Small intestine (tissue), 7 donors: Measurements from ENCODE around the gene ENTPD5. TPM values are rescaled to one million over a fixed set of nuclear protein-coding genes. Genes with fewer than 3 reads are reported as not detected.
A peak's percentile ranks its signal among the peaks of the same experiment; 100 is the strongest.

ENCODE experiments used
- DNase-seq, 2 donors: peaks; one replicate each; pipeline versions ENCODE4 v3.0.0 to v3.0.0-alpha.2; 2013
- FAIRE-seq: peaks from 2 replicates; lab custom pipeline; 2012; peaks lifted over from hg19 to GRCh38; lab: Jason Lieb, UNC
- H3K27ac ChIP-seq, 3 donors: one replicate each; pipeline ENCODE4 v1.5.1; 2013; ENCODE audit warnings: low read length in 2 of 3, mild to moderate bottlenecking in 2 of 3, control low read depth in 1 of 3, inconsistent platforms in 1 of 3, low read depth in 1 of 3, moderate library complexity in 1 of 3
- H3K27me3 ChIP-seq, 3 donors: one replicate each; pipeline ENCODE4 v1.6.1; 2013; ENCODE audit warnings: low read length in 3 of 3, inconsistent platforms in 1 of 3; ENCODE audit not compliant: control insufficient read depth in 3 of 3, insufficient read depth in 3 of 3
- H3K36me3 ChIP-seq, 3 donors: one replicate each; pipeline ENCODE4 v1.6.1; 2013; ENCODE audit warnings: low read length in 3 of 3, inconsistent platforms in 1 of 3, low read depth in 1 of 3, mild to moderate bottlenecking in 1 of 3, moderate library complexity in 1 of 3; ENCODE audit not compliant: control insufficient read depth in 3 of 3, insufficient read depth in 2 of 3
- H3K4me1 ChIP-seq, 3 donors: one replicate each; pipeline ENCODE4 v1.6.1; 2013; ENCODE audit warnings: low read length in 2 of 3, inconsistent platforms in 1 of 3, low read depth in 1 of 3, mild to moderate bottlenecking in 1 of 3, moderate library complexity in 1 of 3; ENCODE audit not compliant: control insufficient read depth in 3 of 3, insufficient read depth in 2 of 3
- H3K4me3 ChIP-seq, 3 donors: one replicate each; pipeline ENCODE4 v1.5.1; 2013; ENCODE audit warnings: low read length in 3 of 3, control low read depth in 1 of 3, inconsistent platforms in 1 of 3, low read depth in 1 of 3, mild to moderate bottlenecking in 1 of 3, moderate library complexity in 1 of 3
- H3K9me3 ChIP-seq, 2 donors: one replicate each; pipeline ENCODE4 v1.6.1; 2013; ENCODE audit warnings: low read depth in 1 of 2, low read length in 1 of 2; ENCODE audit not compliant: control insufficient read depth in 2 of 2, insufficient read depth in 1 of 2
- WGBS, 3 donors: extraction: QIAGEN DNeasy Blood & Tissue Kit; methylation state at CpG; one replicate each; pipeline ENCODE4 v1.1.7; 2013; 5-methylcytosine and 5-hydroxymethylcytosine counted together
- polyA plus RNA-seq, 4 donors: library from polyadenylated mRNA; stranded (reverse) in 3 of 4; unstranded in 1 of 4; fragments of 200-250 nt in 3 of 4; fragments of 120-200 nt in 1 of 4; gene quantifications; one replicate each; pipeline versions ENCODE4 v1.2.1 to v1.2.3, GENCODE V29; 2013
- donor health status: healthy with polysubstance abuse.
- donor health status: control.
- donor health status: control.
- donor health status: Bipolar disorder and iron deficiency.
- donor health status: healthy.

The ENTPD5 gene
- polyA plus RNA-seq, 4 donors = 17.4 to 85.8 (median 31.1) TPM

DNA sequence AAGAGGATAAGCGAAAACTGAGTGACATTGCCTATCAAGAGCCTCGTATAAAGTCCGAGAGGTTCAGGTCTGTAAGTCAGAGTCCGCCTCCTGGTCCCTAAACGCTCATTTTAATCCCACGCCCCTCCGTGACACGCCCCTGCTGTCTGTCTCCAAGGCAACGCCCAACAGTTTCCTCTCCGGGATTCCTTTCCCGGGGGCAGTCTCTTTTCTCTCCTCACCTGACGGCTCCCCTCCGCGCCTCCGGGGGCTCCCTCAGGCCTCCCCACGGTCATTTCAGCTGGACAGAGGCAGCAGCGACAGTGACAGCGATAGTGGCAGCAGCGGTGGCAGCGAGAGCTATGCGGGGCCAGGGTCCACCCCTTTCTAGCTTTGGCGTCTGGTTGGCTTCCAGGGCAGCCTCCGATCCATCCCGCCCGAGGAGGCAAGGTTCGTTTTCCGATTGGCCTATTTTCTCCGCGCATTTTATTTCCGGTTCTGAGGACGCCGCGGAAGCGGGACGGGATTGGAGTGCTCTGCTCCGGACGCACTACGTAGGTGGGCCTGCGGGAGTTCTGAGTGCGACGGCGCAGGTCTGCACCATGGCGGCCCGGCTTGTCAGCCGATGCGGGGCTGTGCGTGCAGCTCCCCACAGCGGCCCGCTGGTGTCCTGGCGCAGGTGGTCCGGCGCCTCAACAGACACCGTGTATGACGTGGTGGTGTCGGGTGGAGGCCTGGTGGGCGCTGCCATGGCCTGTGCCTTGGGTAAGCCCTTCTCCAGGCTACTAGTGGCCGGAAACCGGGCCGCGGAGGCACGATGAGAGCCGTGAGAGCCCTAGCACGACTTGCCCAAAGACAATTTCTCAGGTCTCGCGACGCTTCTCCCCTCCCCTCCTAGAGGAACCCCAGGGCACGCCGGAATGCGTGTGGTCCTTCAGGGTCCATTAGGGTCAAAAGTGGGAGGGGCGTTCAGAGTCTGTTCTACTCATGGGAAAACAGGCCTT lies 69.0 kb downstream of the ENTPD5 start, which contains the start of the genes COQ6 and FAM161B:
COQ6 (plus strand) TSS at position 551 of the 983 bp plus-strand sequence; CDS start at position 582, 31 bp downstream.
FAM161B (minus strand) TSS at position 343 of the 983 bp plus-strand sequence; CDS start at position 275, 68 bp downstream.
- no peak for FAIRE-seq
- peaks cover 1 to 12% (median 4%) of the 10 kb centered on the region in 3 donors for H3K36me3 ChIP-seq
- WGBS, 3 donors = 0 to 1% (median 0%) methylated on average over 70 of the region's 70 CpGs
- peaks cover 0 to 9% (median 0%) of the 10 kb centered on the region in 3 donors for H3K27me3 ChIP-seq
- peak; percentile 97 to 99 for DNase-seq
- peak within 1 kb of the TSS; percentile 80 to 95 (median 81) for H3K4me3 ChIP-seq
- peaks cover 0 to 6% (median 0%) of the 10 kb centered on the region in 3 donors for H3K4me1 ChIP-seq
- no peaks in the 10 kb centered on the region for H3K9me3 ChIP-seq
- peak within 1 kb of the TSS; percentile 94 to 99 (median 96) for H3K27ac ChIP-seq

DNA sequence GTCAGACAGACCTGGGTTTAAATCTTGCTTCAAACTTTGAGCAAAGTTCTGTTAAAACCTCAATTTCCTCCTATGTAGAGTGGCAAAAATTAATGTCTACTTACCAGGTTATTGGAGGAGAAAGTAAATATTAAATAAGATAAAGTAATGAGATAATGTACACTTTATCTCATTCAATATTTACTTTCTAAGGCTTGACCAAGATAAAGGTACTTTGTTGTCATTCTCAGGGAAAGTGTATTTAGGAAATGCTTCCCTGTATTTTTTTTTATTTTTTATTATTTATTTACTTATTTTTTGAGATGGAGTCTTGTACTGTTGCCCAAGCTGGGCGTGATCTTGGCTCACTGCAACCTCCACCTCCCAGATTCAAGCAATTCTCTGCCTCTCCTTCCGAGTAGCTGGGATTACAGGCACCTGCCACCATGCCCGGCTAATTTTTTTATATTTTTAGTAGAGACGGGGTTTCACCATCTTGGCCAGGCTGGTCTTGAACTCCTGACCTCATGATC lies 73.9 kb downstream of the ENTPD5 start:
- Histone ChIP-seq H3K27ac (no peak overlapping the region), H3K4me3 (no peak overlapping the region), H3K4me1 (no peaks in the 10 kb centered on the region), H3K36me3 (peaks cover 0 to 33% (median 4%) of the 10 kb centered on the region in 3 donors), H3K27me3 (peaks cover 0 to 30% (median 0%) of the 10 kb centered on the region in 3 donors), H3K9me3 (no peaks in the 10 kb centered on the region)
- 16 to 59% (median 33%) methylated on average over 4 of the region's 4 CpGs for WGBS, 3 donors
- DNase-seq (peak; percentile 32 to 76), FAIRE-seq (no peak)

DNA sequence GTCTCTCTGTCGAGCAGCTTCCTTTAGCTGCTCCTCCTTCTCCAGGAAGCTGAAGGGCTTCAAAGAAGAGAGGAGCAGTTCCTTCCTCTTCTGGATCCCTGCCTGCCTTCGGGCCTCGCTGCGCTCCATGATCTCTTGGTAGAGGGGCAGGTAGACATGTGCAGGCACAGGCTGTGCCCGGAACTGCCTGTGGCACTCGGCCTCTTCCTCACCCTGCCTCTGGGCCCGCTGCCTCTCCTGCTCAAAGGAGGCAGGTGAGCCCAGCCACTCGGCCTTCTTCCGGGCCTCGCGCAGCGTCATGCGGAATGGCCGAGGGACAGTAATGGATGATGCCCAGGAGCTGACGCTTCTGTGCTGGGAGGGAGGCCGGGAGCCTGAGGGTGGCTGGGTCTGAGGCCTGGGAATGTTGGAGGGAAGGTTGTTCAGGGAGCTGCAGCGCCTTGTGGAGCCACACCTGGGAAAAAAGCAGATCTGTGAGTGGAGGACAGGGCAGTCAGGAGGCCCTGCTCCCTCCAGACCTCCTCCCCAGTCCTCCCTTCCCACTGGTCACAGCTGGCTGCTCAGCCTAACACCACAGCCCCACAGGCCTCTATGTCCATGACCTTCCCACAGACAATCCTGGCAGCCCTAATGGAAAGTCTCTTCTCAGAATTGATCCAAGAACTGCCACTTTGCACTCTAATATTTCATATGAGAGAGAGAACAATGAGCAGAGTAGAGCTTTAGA lies 74.5 kb downstream of the ENTPD5 start:
- Histone ChIP-seq H3K4me3 (no peak overlapping the region), H3K9me3 (no peaks in the 10 kb centered on the region), H3K27me3 (peaks cover 0 to 31% (median 0%) of the 10 kb centered on the region in 3 donors), H3K27ac (no peak overlapping the region), H3K36me3 (peaks cover 0 to 36% (median 4%) of the 10 kb centered on the region in 3 donors), H3K4me1 (no peaks in the 10 kb centered on the region)
- 17 to 69% (median 39%) methylated on average over 17 of the region's 17 CpGs for WGBS, 3 donors
- FAIRE-seq = no peak
- DNase-seq = peak; percentile 4 to 30

DNA sequence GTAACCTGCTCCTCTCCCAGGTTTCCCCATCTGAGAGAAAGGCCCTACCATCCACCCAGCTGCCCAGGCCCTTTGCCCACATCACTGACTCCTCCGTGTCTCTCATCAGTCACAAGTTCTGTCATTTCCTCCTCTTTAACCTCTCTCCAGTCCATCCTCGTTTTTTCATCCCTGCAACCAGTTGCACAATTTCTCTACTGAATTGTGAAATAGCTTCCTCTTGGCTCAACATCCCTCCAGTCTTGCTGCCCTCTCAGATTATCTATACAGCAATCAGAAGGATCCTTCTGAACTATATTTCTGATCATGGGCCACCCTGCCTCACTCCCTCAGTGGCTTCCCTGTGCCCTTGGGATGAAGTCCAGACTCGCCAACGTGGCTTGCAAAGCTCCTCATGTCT lies 76.0 kb downstream of the ENTPD5 start:
- FAIRE-seq (no peak), DNase-seq (peak; percentile 57 to 63)
- WGBS, 3 donors = 19 to 44% (median 38%) methylated on average over 4 of the region's 4 CpGs
- Histone ChIP-seq H3K27ac (no peak overlapping the region), H3K4me1 (no peaks in the 10 kb centered on the region), H3K36me3 (peaks cover 0 to 41% (median 4%) of the 10 kb centered on the region in 3 donors), H3K9me3 (no peaks in the 10 kb centered on the region), H3K4me3 (no peak overlapping the region), H3K27me3 (peaks cover 0 to 32% (median 0%) of the 10 kb centered on the region in 3 donors)

DNA sequence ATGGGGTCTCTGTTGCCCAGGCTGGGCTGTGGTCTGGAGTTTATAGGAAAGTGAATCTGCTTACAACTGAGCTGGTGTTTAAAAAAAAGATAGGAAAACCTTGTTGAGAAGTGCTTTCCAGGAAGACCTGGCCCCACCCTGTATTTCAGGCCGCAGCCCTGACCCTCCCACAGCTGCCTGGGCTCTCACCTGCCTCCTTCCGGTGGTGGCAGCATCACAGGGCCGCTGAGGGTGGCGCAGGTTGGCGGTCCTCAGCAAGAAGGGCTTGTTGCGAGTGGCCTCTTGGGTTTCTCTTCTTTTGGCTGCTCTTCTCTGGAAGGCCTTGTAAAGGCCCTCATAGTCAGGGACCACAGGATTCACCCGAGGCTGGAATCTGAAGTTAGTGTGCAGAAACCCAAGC lies 76.9 kb downstream of the ENTPD5 start:
- no peaks in the 10 kb centered on the region for H3K4me1 ChIP-seq
- H3K9me3 ChIP-seq = no peaks in the 10 kb centered on the region
- no peak overlapping the region for H3K4me3 ChIP-seq
- H3K27me3 ChIP-seq = peaks cover 0 to 26% (median 0%) of the 10 kb centered on the region in 3 donors
- FAIRE-seq (no peak), DNase-seq (no peak)
- H3K36me3 ChIP-seq = peaks cover 0 to 44% (median 4%) of the 10 kb centered on the region in 3 donors
- H3K27ac ChIP-seq = no peak overlapping the region
- WGBS, 3 donors = 83 to 93% (median 89%) methylated on average over 7 of the region's 7 CpGs

DNA sequence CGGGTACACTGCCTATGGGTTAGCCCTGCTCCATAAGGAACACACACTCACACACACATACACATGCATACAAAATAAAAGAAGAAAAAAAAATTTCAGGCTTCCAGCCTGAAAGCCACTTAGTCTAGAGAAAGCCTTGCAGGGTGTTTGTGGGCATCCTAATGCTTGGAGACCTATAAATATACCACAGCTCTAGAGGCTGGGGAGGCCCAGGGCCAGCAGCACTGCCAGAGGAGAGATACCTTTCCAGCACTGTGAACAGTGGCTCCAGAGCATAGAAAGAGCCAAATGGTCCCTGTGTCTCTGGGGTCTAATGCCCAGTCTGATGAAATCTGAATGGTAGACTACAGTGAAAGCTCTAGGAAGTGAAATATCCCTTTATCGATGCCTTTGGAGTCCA lies 82.1 kb downstream of the ENTPD5 start:
- H3K4me3 ChIP-seq = no peak overlapping the region
- no peaks in the 10 kb centered on the region for H3K9me3 ChIP-seq
- DNase-seq (no peak), FAIRE-seq (no peak)
- H3K27ac ChIP-seq = no peak overlapping the region
- WGBS, 3 donors = 97 to 100% (median 98%) methylated on average over 2 of the region's 2 CpGs
- peaks cover 0 to 43% (median 7%) of the 10 kb centered on the region in 3 donors for H3K36me3 ChIP-seq
- H3K27me3 ChIP-seq = peaks cover 0 to 12% (median 0%) of the 10 kb centered on the region in 3 donors
- no peaks in the 10 kb centered on the region for H3K4me1 ChIP-seq

DNA sequence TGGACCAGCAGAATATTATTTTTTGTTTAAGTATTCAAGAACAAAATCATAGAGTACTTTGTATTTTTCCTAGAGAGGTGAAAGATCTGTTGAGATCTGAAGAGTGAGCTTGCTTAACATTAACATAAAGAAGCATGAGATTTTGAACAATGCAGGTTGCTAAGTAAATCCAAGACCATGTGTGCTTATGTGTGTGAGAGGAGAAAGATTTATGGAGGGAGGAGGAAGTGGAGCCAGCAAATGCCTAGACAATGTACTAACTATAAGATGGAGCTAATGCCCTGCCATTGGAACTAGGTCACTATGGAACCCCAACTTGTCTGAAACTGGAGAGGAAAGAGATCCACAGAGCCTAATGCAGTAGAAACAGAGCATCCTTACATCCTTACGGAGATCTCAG lies 82.5 kb downstream of the ENTPD5 start:
- WGBS, 3 donors = 93 to 100% (median 100%) methylated on average over 1 of the region's 1 CpG
- no peak for DNase-seq
- no peak overlapping the region for H3K4me3 ChIP-seq
- no peak for FAIRE-seq
- no peak overlapping the region for H3K27ac ChIP-seq
- no peaks in the 10 kb centered on the region for H3K9me3 ChIP-seq
- no peaks in the 10 kb centered on the region for H3K4me1 ChIP-seq
- peaks cover 0 to 41% (median 7%) of the 10 kb centered on the region in 3 donors for H3K36me3 ChIP-seq
- H3K27me3 ChIP-seq = peaks cover 0 to 9% (median 0%) of the 10 kb centered on the region in 3 donors

DNA sequence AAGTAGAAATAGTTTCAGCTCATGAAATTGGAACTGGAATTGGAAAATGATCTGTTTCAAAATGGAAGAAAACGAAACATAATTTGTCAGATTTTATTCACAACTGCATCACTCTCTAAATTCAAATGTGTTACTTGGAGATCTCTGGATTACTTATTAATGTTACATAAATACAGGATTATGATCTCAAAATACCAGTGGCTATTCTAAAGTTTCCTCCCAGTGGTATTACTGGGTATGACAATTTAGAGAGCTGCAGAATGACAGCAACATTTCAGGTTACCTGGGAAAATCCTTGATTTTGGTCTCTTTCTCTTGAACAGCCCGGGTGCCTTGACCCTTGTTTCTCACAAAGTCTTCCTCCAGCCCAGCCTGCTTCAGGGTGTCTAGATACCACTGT lies 83.4 kb downstream of the ENTPD5 start:
- no peak overlapping the region for H3K4me3 ChIP-seq
- no peaks in the 10 kb centered on the region for H3K9me3 ChIP-seq
- no peak overlapping the region for H3K27ac ChIP-seq
- no peak for FAIRE-seq
- H3K4me1 ChIP-seq = no peaks in the 10 kb centered on the region
- WGBS, 3 donors = 75 to 88% (median 77%) methylated on average over 2 of the region's 2 CpGs
- H3K27me3 ChIP-seq = peaks cover 0 to 7% (median 0%) of the 10 kb centered on the region in 3 donors
- peaks cover 0 to 39% (median 12%) of the 10 kb centered on the region in 3 donors for H3K36me3 ChIP-seq
- DNase-seq = peak; percentile 11 to 14
